ENCODE measurements around the gene RNU1-4. TPM values are rescaled to one million over a fixed set of nuclear protein-coding genes. Genes with fewer than 3 reads are reported as not detected.
"Not testable (repeated sequence)": the region's sequence is repeated elsewhere in the genome, so short reads cannot be mapped to it uniquely, and the experiment has no call there.

Gene RNU1-4
- 2,650 and 2,859 TPM in 2 replicates for total RNA-seq
- long read RNA-seq = 0 reads

DNA sequence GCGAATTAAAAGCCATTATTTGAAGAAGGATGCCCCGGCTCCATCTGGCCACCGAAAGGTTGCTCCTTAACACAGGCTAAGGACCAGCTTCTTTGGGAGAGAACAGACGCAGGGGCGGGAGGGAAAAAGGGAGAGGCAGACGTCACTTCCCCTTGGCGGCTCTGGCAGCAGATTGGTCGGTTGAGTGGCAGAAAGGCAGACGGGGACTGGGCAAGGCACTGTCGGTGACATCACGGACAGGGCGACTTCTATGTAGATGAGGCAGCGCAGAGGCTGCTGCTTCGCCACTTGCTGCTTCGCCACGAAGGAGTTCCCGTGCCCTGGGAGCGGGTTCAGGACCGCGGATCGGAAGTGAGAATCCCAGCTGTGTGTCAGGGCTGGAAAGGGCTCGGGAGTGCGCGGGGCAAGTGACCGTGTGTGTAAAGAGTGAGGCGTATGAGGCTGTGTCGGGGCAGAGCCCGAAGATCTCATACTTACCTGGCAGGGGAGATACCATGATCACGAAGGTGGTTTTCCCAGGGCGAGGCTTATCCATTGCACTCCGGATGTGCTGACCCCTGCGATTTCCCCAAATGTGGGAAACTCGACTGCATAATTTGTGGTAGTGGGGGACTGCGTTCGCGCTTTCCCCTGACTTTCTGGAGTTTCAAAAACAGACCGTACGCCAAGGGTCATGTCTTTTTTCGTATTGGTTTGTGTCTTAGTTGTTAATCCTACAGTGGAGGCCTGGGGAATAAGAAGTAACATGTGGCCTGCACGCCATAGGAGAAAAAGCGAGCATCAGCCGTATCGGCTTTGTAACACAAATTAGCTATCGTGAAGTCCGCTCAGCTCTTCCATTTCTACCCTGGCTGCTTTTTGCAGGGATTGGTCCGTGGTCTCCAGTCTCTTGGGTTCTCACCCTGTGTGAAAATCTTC lies at the start of gene RNU1-4:
TSS of gene RNU1-4 (plus strand) at position 470 of the 918 bp plus-strand sequence.
- H3K27me3 Mint-ChIP-seq (ENCODE audit: unreplicated experiment); H3K4me1 Mint-ChIP-seq (ENCODE audit: unreplicated experiment); DNase-seq (ENCODE audit: extremely low spot score, unreplicated experiment); H3K9me3 Mint-ChIP-seq (ENCODE audit: unreplicated experiment); H3K36me3 Mint-ChIP-seq (ENCODE audit: unreplicated experiment); H3K27ac Mint-ChIP-seq (ENCODE audit: unreplicated experiment); H3K4me3 Mint-ChIP-seq (ENCODE audit: unreplicated experiment): not testable (repeated sequence)

- H3K27me3 Mint-ChIP-seq (ENCODE audit: unreplicated experiment); H3K4me1 Mint-ChIP-seq (ENCODE audit: unreplicated experiment); H3K36me3 Mint-ChIP-seq (ENCODE audit: unreplicated experiment); DNase-seq (ENCODE audit: extremely low spot score, unreplicated experiment); H3K27ac Mint-ChIP-seq (ENCODE audit: unreplicated experiment); H3K9me3 Mint-ChIP-seq (ENCODE audit: unreplicated experiment); H3K4me3 Mint-ChIP-seq (ENCODE audit: unreplicated experiment): not testable (repeated sequence)
These were observed 49.2 kb upstream of the RNU1-4 start for GRCh38 chr1:16690971-16691682.

- H3K27me3 Mint-ChIP-seq (ENCODE audit: unreplicated experiment); H3K4me3 Mint-ChIP-seq (ENCODE audit: unreplicated experiment); H3K36me3 Mint-ChIP-seq (ENCODE audit: unreplicated experiment); H3K9me3 Mint-ChIP-seq (ENCODE audit: unreplicated experiment); H3K27ac Mint-ChIP-seq (ENCODE audit: unreplicated experiment); DNase-seq (ENCODE audit: extremely low spot score, unreplicated experiment); H3K4me1 Mint-ChIP-seq (ENCODE audit: unreplicated experiment): not testable (repeated sequence)
These were observed 48.0 kb upstream of the RNU1-4 start for GRCh38 chr1:16692283-16692682.

- H3K27ac Mint-ChIP-seq (ENCODE audit: unreplicated experiment); H3K36me3 Mint-ChIP-seq (ENCODE audit: unreplicated experiment); DNase-seq (ENCODE audit: extremely low spot score, unreplicated experiment); H3K4me1 Mint-ChIP-seq (ENCODE audit: unreplicated experiment); H3K9me3 Mint-ChIP-seq (ENCODE audit: unreplicated experiment); H3K4me3 Mint-ChIP-seq (ENCODE audit: unreplicated experiment); H3K27me3 Mint-ChIP-seq (ENCODE audit: unreplicated experiment): not testable (repeated sequence)
These were observed 47.4 kb upstream of the RNU1-4 start for GRCh38 chr1:16692717-16693448.

- H3K4me1 Mint-ChIP-seq (ENCODE audit: unreplicated experiment); H3K27me3 Mint-ChIP-seq (ENCODE audit: unreplicated experiment); H3K27ac Mint-ChIP-seq (ENCODE audit: unreplicated experiment); H3K36me3 Mint-ChIP-seq (ENCODE audit: unreplicated experiment); DNase-seq (ENCODE audit: extremely low spot score, unreplicated experiment); H3K4me3 Mint-ChIP-seq (ENCODE audit: unreplicated experiment); H3K9me3 Mint-ChIP-seq (ENCODE audit: unreplicated experiment): not testable (repeated sequence)
These were observed 46.6 kb upstream of the RNU1-4 start for GRCh38 chr1:16693449-16694307.

DNA sequence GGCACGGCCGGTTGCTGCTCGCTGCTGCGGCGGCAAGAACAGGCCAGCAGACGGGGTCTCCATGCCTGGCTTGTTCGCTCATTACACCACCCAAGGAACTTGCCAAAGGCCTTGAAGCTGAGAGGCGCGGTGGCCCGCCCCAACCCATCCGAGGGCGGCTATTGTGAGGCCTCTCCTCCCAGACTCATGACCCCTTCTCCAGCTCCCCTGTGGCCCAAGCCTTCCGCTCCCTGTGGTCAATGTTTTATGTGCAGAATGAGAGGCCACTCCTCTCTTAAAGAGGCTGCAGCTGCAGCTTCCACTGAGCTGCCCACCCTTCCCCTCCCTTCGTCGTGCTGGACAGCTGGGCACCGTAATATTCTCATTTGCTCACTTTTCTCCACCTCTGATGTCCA lies 46.0 kb upstream of the RNU1-4 start:
- not testable (repeated sequence) for DNase-seq (ENCODE audit: extremely low spot score, unreplicated experiment); H3K36me3 Mint-ChIP-seq (ENCODE audit: unreplicated experiment)

DNA sequence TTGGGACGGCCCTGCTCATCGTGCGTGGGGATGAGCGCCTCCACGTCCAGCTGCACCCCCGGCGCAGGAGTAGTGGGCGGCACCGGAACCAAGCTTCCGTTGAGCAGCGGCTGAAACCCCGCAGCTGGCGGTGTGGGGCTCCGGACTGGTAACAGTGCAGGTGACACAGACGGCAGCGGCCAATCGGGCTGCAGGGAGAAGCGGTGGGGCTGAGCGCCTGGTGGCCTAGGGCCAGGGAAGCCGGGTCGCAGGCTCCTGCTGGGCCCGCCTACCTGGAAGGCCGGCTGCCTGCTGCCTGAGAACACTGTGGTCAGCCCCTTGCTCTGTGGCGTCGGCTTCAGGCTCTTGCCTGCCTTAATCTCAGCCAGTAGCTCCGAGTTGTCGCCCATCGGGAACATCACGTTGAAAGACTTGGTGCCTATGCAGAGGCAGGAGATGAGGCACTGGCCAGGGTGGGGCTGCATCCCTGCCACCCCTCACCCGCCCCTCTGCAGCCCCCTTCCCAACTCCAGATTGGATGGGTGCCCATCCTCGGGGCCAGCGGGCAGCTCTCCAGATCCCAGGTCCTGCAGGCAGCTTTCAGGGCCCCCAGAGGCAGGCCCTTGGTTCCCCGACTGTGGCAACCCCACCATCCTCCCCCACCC lies 43.7 kb upstream of the RNU1-4 start:
- H3K27me3 Mint-ChIP-seq (ENCODE audit: unreplicated experiment); H3K4me3 Mint-ChIP-seq (ENCODE audit: unreplicated experiment); H3K4me1 Mint-ChIP-seq (ENCODE audit: unreplicated experiment); H3K27ac Mint-ChIP-seq (ENCODE audit: unreplicated experiment); H3K9me3 Mint-ChIP-seq (ENCODE audit: unreplicated experiment); H3K36me3 Mint-ChIP-seq (ENCODE audit: unreplicated experiment); DNase-seq (ENCODE audit: extremely low spot score, unreplicated experiment): not testable (repeated sequence)

More for the DNA sequence above, 46.0 kb upstream of the RNU1-4 start:
- H3K4me3 Mint-ChIP-seq (ENCODE audit: unreplicated experiment); H3K27me3 Mint-ChIP-seq (ENCODE audit: unreplicated experiment); H3K4me1 Mint-ChIP-seq (ENCODE audit: unreplicated experiment); H3K9me3 Mint-ChIP-seq (ENCODE audit: unreplicated experiment); H3K27ac Mint-ChIP-seq (ENCODE audit: unreplicated experiment): not testable (repeated sequence)

DNA sequence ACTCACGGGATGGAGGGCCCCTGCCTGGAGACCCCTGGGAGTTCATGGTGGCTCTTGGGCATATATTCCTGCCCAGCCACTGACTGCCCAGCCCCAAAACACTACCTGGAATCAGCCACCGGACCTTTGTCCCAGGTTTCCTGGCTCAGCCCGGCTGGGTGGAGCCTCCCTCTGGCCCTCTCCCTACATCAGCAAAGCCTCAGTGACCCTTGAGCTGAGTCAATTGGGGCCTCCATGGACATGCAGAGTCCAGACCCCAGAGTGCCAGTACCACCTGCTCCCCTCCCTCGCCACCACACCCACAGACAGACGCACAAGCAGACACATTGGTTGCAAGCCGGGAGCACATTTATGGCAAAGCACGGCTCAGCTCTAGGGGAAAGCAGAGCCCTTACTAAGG lies 43.2 kb upstream of the RNU1-4 start:
- H3K27ac Mint-ChIP-seq (ENCODE audit: unreplicated experiment); H3K36me3 Mint-ChIP-seq (ENCODE audit: unreplicated experiment); H3K4me1 Mint-ChIP-seq (ENCODE audit: unreplicated experiment); H3K9me3 Mint-ChIP-seq (ENCODE audit: unreplicated experiment); H3K27me3 Mint-ChIP-seq (ENCODE audit: unreplicated experiment); DNase-seq (ENCODE audit: extremely low spot score, unreplicated experiment); H3K4me3 Mint-ChIP-seq (ENCODE audit: unreplicated experiment): not testable (repeated sequence)

- not testable (repeated sequence) for H3K27ac Mint-ChIP-seq (ENCODE audit: unreplicated experiment); DNase-seq (ENCODE audit: extremely low spot score, unreplicated experiment); H3K27me3 Mint-ChIP-seq (ENCODE audit: unreplicated experiment); H3K4me3 Mint-ChIP-seq (ENCODE audit: unreplicated experiment); H3K9me3 Mint-ChIP-seq (ENCODE audit: unreplicated experiment); H3K4me1 Mint-ChIP-seq (ENCODE audit: unreplicated experiment); H3K36me3 Mint-ChIP-seq (ENCODE audit: unreplicated experiment)
These were observed 40.9 kb upstream of the RNU1-4 start for GRCh38 chr1:16699440-16699839.

GRCh38 chr1:16700138-16700895 lies 40.0 kb upstream of the RNU1-4 start:
- not testable (repeated sequence) for H3K27ac Mint-ChIP-seq (ENCODE audit: unreplicated experiment); DNase-seq (ENCODE audit: extremely low spot score, unreplicated experiment); H3K9me3 Mint-ChIP-seq (ENCODE audit: unreplicated experiment); H3K36me3 Mint-ChIP-seq (ENCODE audit: unreplicated experiment); H3K4me1 Mint-ChIP-seq (ENCODE audit: unreplicated experiment); H3K27me3 Mint-ChIP-seq (ENCODE audit: unreplicated experiment); H3K4me3 Mint-ChIP-seq (ENCODE audit: unreplicated experiment)

Data from osteocyte (in vitro differentiated cells).